HEK293T (cell line): ENCODE measurements around the gene GNA12.

ENCODE experiments used
- BHLHE40 ChIP-seq: fragments of 450-650 bp; IDR thresholded peaks from 2 replicates; pipeline ENCODE4 v1.6.1; 2016; ENCODE audit warnings: mild to moderate bottlenecking, moderate library complexity, borderline replicate concordance
- CTBP1 ChIP-seq: fragments of 450-650 bp; IDR thresholded peaks from 2 replicates; pipeline ENCODE4 v1.6.1; 2016; ENCODE audit warnings: borderline replicate concordance
- ELF4 ChIP-seq: fragments of 450-650 bp; IDR thresholded peaks from 2 replicates; pipeline ENCODE4 v1.6.1; 2017; ENCODE audit warnings: antibody characterized with exemption
- FOXA1 ChIP-seq: fragments of 450-650 bp; IDR thresholded peaks from 2 replicates; pipeline ENCODE4 v1.6.1; 2016; ENCODE audit warnings: mild to moderate bottlenecking
- FOXM1 ChIP-seq: fragments of 450-650 bp; IDR thresholded peaks from 2 replicates; pipeline ENCODE4 v1.6.1; 2017; ENCODE audit warnings: mild to moderate bottlenecking, borderline replicate concordance
- HDGF ChIP-seq: fragments of 450-650 bp; IDR thresholded peaks from 2 replicates; pipeline ENCODE4 v1.6.1; 2017; ENCODE audit warnings: antibody characterized with exemption, borderline replicate concordance
- L3MBTL2 ChIP-seq: fragments of 450-650 bp; conservative IDR thresholded peaks from 2 replicates; pipeline ENCODE4 v1.6.1; 2016; ENCODE audit warnings: mild to moderate bottlenecking
- SP1 ChIP-seq: fragments of 450-650 bp; IDR thresholded peaks from 2 replicates; pipeline ENCODE4 v1.6.1; 2017
- SUZ12 ChIP-seq: fragments of 450-650 bp; IDR thresholded peaks from 2 replicates; pipeline ENCODE4 v1.6.1; 2016; ENCODE audit warnings: mild to moderate bottlenecking
- ZNF384 ChIP-seq: fragments of 450-650 bp; IDR thresholded peaks from 2 replicates; pipeline ENCODE4 v1.6.1; 2016
- TF ChIP-seq, protein P1 (sequence below): fragments of 450-650 bp; IDR thresholded peaks from 2 replicates; pipeline ENCODE4 v1.6.1; 2016

DNA sequence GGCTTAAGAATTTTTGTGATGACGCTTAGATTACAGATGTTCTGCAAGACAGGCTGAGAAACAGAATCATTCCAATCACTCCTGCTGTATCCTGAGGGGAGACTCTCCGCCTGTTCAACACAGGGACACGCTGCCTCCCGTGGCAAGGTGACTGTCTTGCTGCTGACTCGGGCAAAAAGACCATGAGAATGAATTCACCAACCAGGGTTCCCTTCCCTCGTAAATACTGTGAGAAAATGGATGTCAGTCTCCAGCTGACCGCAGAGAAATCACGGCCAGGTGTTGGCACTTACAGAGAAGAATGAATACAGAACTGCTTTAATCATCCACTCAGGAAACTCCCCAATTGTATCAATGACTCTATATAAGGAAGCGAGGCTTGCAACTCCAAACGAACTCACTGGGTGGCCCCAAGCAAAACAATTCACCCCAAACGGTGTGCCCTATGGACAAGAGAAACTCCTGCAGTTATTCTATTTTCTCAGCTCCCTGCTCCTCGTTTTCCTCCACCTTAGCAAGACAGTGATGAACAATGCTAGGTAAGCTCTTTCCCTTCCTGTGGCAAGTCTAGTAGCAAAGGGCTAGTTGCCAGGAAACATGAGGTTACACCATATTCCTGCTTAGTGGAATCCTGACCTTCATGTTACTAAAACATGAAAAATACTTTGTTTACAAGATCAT is 22.8 kb downstream of the GNA12 start:
- TF ChIP-seq BHLHE40 (no peak), SP1 (no peak), ELF4 (no peak), FOXM1 (no peak), HDGF (no peak), L3MBTL2 (no peak), FOXA1 (no peak), CTBP1 (no peak), SUZ12 (no peak), ZNF384 (no peak)
- TF ChIP-seq, protein P1, sequence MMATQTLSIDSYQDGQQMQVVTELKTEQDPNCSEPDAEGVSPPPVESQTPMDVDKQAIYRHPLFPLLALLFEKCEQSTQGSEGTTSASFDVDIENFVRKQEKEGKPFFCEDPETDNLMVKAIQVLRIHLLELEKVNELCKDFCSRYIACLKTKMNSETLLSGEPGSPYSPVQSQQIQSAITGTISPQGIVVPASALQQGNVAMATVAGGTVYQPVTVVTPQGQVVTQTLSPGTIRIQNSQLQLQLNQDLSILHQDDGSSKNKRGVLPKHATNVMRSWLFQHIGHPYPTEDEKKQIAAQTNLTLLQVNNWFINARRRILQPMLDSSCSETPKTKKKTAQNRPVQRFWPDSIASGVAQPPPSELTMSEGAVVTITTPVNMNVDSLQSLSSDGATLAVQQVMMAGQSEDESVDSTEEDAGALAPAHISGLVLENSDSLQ: no peak
